IMR-90 (cell line): ENCODE data around the gene COA3. TPM values are rescaled to one million over a fixed set of nuclear protein-coding genes. Genes with fewer than 3 reads are reported as not detected.
A peak's percentile ranks its signal among the peaks of the same experiment; 100 is the strongest.

Experiments used
- ATAC-seq: fragments of 200-7000 bp; cut with Tn5 transposase; 2 replicates; pipeline ENCODE4 v1.9.1; 2020; ENCODE audit warnings: low read depth, mild to moderate bottlenecking, moderate library complexity
- BruUV-seq: library from RNA; stranded (reverse); fragments of 400-500 nt; replicated peaks from 2 replicates; lab custom pipeline; 2021; lab: Mats Ljungman, UMichigan
- CTCF ChIA-PET: fragments of 300-600 bp; formaldehyde crosslinking; extraction: SDS; loops from one replicate; lab custom pipeline; 2021; ENCODE audit warnings: antibody characterized with exemption; lab: Yijun Ruan, JAX
- POLR2A ChIA-PET: fragments of 300-600 bp; sonication (Branson Sonifier 250); formaldehyde crosslinking; loops from one replicate; lab custom pipeline; 2022; ENCODE audit warnings: antibody characterized with exemption; ENCODE audit not compliant: unreplicated experiment; lab: Charles Lee
- DNase-seq: peaks from one replicate; pipeline ENCODE4 v3.0.0; 2013
- H2AFZ ChIP-seq: replicated peaks from 2 replicates; pipeline ENCODE3; 2013; ENCODE audit warnings: low read length, mild to moderate bottlenecking; ENCODE audit not compliant: poor library complexity
- H2AK5ac ChIP-seq: 2 replicates; pipeline ENCODE4 v1.6.1; 2013; ENCODE audit warnings: low read depth, low read length, inconsistent platforms
- H2AK9ac ChIP-seq: replicated peaks from 2 replicates; pipeline ENCODE3; 2013; ENCODE audit warnings: mild to moderate bottlenecking, low read depth, low read length, moderate library complexity; ENCODE audit not compliant: poor library complexity
- H2BK120ac ChIP-seq: 2 replicates; pipeline ENCODE4 v1.6.1; 2013; ENCODE audit warnings: low read depth, low read length, inconsistent platforms
- H2BK15ac ChIP-seq: 3 replicates; pipeline ENCODE4 v1.6.1; 2013; ENCODE audit warnings: low read depth, low read length, inconsistent platforms
- H2BK20ac ChIP-seq: 2 replicates; pipeline ENCODE4 v1.6.1; 2013; ENCODE audit warnings: low read depth, mild to moderate bottlenecking, inconsistent platforms, low read length, moderate library complexity
- H2BK5ac ChIP-seq: 2 replicates; pipeline ENCODE4 v1.6.1; 2013; ENCODE audit warnings: mild to moderate bottlenecking, low read depth, low read length, inconsistent platforms; ENCODE audit not compliant: poor library complexity, severe bottlenecking
- H3K14ac ChIP-seq: replicated peaks from 2 replicates; pipeline ENCODE4 v1.6.1; 2013; ENCODE audit warnings: low read depth, low read length, inconsistent platforms
- H3K18ac ChIP-seq: 2 replicates; pipeline ENCODE4 v1.6.1; 2013; ENCODE audit warnings: low read depth, low read length, control low read depth
- H3K23ac ChIP-seq: 2 replicates; pipeline ENCODE4 v1.6.1; 2013; ENCODE audit warnings: low read depth, low read length, inconsistent platforms
- H3K27ac ChIP-seq: 2 replicates; pipeline ENCODE4 v1.5.1; 2013; ENCODE audit warnings: mild to moderate bottlenecking, control low read depth, low read length; ENCODE audit not compliant: insufficient read depth
- H3K27me3 ChIP-seq: 2 replicates; pipeline ENCODE4 v1.6.1; 2013; ENCODE audit warnings: low read length; ENCODE audit not compliant: control insufficient read depth, insufficient read depth
- H3K36me3 ChIP-seq: 2 replicates; pipeline ENCODE4 v1.6.1; 2013; ENCODE audit warnings: low read length, mixed read lengths; ENCODE audit not compliant: control insufficient read depth, insufficient read depth
- H3K4ac ChIP-seq: 2 replicates; pipeline ENCODE4 v1.6.1; 2013; ENCODE audit warnings: low read depth, low read length, inconsistent platforms
- H3K4me1 ChIP-seq: 2 replicates; pipeline ENCODE4 v1.6.1; 2013; ENCODE audit warnings: low read length, mixed read lengths; ENCODE audit not compliant: control insufficient read depth, insufficient read depth
- H3K4me2 ChIP-seq: 2 replicates; pipeline ENCODE4 v1.6.1; 2013; ENCODE audit warnings: low read depth, mild to moderate bottlenecking, control low read depth, low read length, moderate library complexity
- H3K4me3 ChIP-seq: 2 replicates; pipeline ENCODE4 v1.5.1; 2013; ENCODE audit warnings: low read depth, mild to moderate bottlenecking, control low read depth, low read length, moderate library complexity; ENCODE audit not compliant: insufficient read depth
- H3K56ac ChIP-seq: 2 replicates; pipeline ENCODE4 v1.6.1; 2013; ENCODE audit warnings: low read length, inconsistent platforms; ENCODE audit not compliant: insufficient read depth; ENCODE audit errors: extremely low read depth
- H3K79me1 ChIP-seq, 2 experiments: 2 replicates each; pipeline ENCODE4 v1.6.1; 2013; ENCODE audit warnings: low read length in 2 of 2, inconsistent platforms in 1 of 2, low read depth in 1 of 2
- H3K9ac ChIP-seq: 2 replicates; pipeline ENCODE4 v1.6.1; 2013; ENCODE audit warnings: low read depth, low read length, control low read depth
- H3K9me1 ChIP-seq: 2 replicates; pipeline ENCODE4 v1.6.1; 2013; ENCODE audit warnings: low read length, inconsistent platforms; ENCODE audit not compliant: insufficient read depth
- H3K9me3 ChIP-seq: 2 replicates; pipeline ENCODE4 v1.6.1; 2013; ENCODE audit warnings: low read length; ENCODE audit not compliant: control insufficient read depth, insufficient read depth
- H4K20me1 ChIP-seq: 2 replicates; pipeline ENCODE4 v1.6.1; 2013; ENCODE audit warnings: low read length, inconsistent platforms; ENCODE audit not compliant: insufficient read depth
- H4K5ac ChIP-seq: 2 replicates; pipeline ENCODE4 v1.6.1; 2013; ENCODE audit warnings: mild to moderate bottlenecking, low read depth, low read length, control low read depth
- H4K8ac ChIP-seq, 2 experiments: 2 replicates each; pipeline ENCODE4 v1.6.1; 2013; ENCODE audit warnings: low read depth in 2 of 2, low read length in 2 of 2, control low read depth in 1 of 2, inconsistent platforms in 1 of 2
- H4K91ac ChIP-seq: 2 replicates; pipeline ENCODE4 v1.6.1; 2013; ENCODE audit warnings: low read depth, low read length, inconsistent platforms; ENCODE audit not compliant: insufficient read depth
- MXI1 ChIP-seq: IDR thresholded peaks from 2 replicates; pipeline ENCODE4 v1.6.1; 2012; ENCODE audit warnings: low read depth, mild to moderate bottlenecking, low read length, moderate library complexity, borderline replicate concordance
- WGBS, 2 experiments: methylation state at CpG; one replicate each; pipeline versions ENCODE4 v1.1.5 to v1.1.7; 2013; ENCODE audit warnings: missing lambda C conversion rate in 2 of 2; ENCODE audit not compliant: insufficient read length in 1 of 2; ENCODE audit errors: extremely low coverage in 2 of 2; 5-methylcytosine and 5-hydroxymethylcytosine counted together
- dilution Hi-C: fragments of 300-500 bp; cut with HindIII; formaldehyde crosslinking; loops from one replicate; pipeline ENCODE4 v1.14.3; 2018; ENCODE audit warnings: low sequenced_read_pairs; ENCODE audit not compliant: unreplicated experiment
- in situ Hi-C: fragments of 300-500 bp; cut with MboI; formaldehyde crosslinking; loops from 3 replicates; pipeline ENCODE4 v1.14.3; 2019; ENCODE audit warnings: low sequenced_read_pairs, inconsistent platforms, mixed read lengths
- intact Hi-C: fragments of 100-400 bp; cut with micrococcal nuclease; formaldehyde crosslinking; loops from 2 replicates; pipeline ENCODE4 v1.10.0; 2022
- polyA plus RNA-seq, 3 experiments: library from polyadenylated mRNA; depleted of rRNA; stranded (reverse); fragments of >200 nt; gene quantifications; 2 replicates each; pipeline ENCODE4 v1.2.3, GENCODE V29; 2012; ENCODE audit warnings: low replicate concordance in 1 of 3
- total RNA-seq: library from RNA; depleted of rRNA; stranded (reverse); fragments of >200 nt; gene quantifications from 2 replicates; pipeline ENCODE4 v1.2.3, GENCODE V29; 2012

Gene COA3
- total and polyA plus RNA-seq, 2 of the 4 experiments (the other 2 are of a cell fraction), result 66.8 to 78.1 TPM

- Histone ChIP-seq H4K8ac (no peak overlapping the region), H2BK15ac (no peak overlapping the region), H2AK5ac (no peak overlapping the region), H2AK9ac (no peak overlapping the region), H3K9me3 (no peaks in the 10 kb centered on the region), H4K5ac (no peak overlapping the region), H2BK5ac (no peak overlapping the region), H3K27ac (no peak overlapping the region), H3K9ac (no peak overlapping the region), H3K14ac (no peak overlapping the region), H3K56ac (no peak overlapping the region), H3K9me1 (no peaks in the 10 kb centered on the region; the same call in 1 of the 2 replicates), H2BK120ac (no peak overlapping the region), H3K18ac (no peak overlapping the region), H3K4me2 (no peak overlapping the region), H3K79me1 (no peaks in the 10 kb centered on the region), H3K27me3 (peaks cover 48% of the 10 kb centered on the region), H3K4me1 (peaks cover 4% of the 10 kb centered on the region; the same call in 1 of the 2 replicates), H2BK20ac (no peak overlapping the region), H2AFZ (no peak overlapping the region), H3K23ac (no peak overlapping the region), H3K4me3 (no peak overlapping the region), H3K36me3 (no peaks in the 10 kb centered on the region), H4K20me1 (no peaks in the 10 kb centered on the region), H3K4ac (no peak overlapping the region), H4K91ac (no peak overlapping the region)
- in situ Hi-C loops (no loop called here), intact Hi-C loops (no loop called here), dilution Hi-C loops (no loop called here)
- ChIA-PET POLR2A (interaction anchor here (0.6 kb wide), 1 partner anchor 197 kb away, joined by 3 read pairs; no protein-coding TSS in a partner anchor), CTCF (interaction anchor here (0.6 to 1.1 kb wide), 2 partner anchors 12 to 20 kb away, joined by 3 to 6 read pairs; no protein-coding TSS in a partner anchor)
- no TSS peak for BruUV-seq
- ATAC-seq, result no peak
- WGBS, 2 experiments, result 17% methylated on average over 2 of the region's 7 CpGs; no CpG with 5 or more reads in 1 of the 2 experiments
- peak; percentile 18 for DNase-seq
- TF ChIP-seq MXI1, result no peak
Observed at GRCh38 chr17:42751628-42752027, 46.9 kb downstream of the COA3 start.
